Lower leg skin (tissue), 4 donors: Measurements from ENCODE around the gene ZEB1. TPM values are rescaled to one million over a fixed set of nuclear protein-coding genes. Genes with fewer than 3 reads are reported as not detected.
"Not testable (repeated sequence)": the region's sequence is repeated elsewhere in the genome, so short reads cannot be mapped to it uniquely, and the experiment has no call there.

ENCODE experiments used
- DNase-seq, 2 donors: peaks; one replicate each; pipeline ENCODE4 v3.0.0-alpha.2; 2019; ENCODE audit warnings: low spot score in 2 of 2
- H3K4me3 ChIP-seq: fragments of 200-600 bp; sonication (generic); 2 replicates; pipeline ENCODE4 v1.5.1; 2017; ENCODE audit warnings: mild to moderate bottlenecking, low read depth; ENCODE audit not compliant: poor library complexity, severe bottlenecking
- POLR2A ChIP-seq, 2 donors: fragments of 450-650 bp; IDR thresholded peaks; one replicate each; pipeline ENCODE4 v1.6.1; 2016 to 2017; ENCODE audit warnings: antibody characterized with exemption in 2 of 2, mild to moderate bottlenecking in 1 of 2, moderate library complexity in 1 of 2
- WGBS, 2 donors: methylation state at CpG; one replicate each; pipeline ENCODE4 v1.1.5; 2018; 5-methylcytosine and 5-hydroxymethylcytosine counted together
- intact Hi-C: fragments of 100-400 bp; cut with DNase I; formaldehyde crosslinking; loops from one replicate; pipeline ENCODE4 v1.15.0; 2023; ENCODE audit warnings: low total_unique reads
- total RNA-seq, 4 donors: library from RNA; depleted of rRNA; stranded (reverse); fragments of >200 nt; gene quantifications; one replicate each; pipeline ENCODE4 v1.1.0, GENCODE V29; 2016
- TF ChIP-seq, protein P1 (sequence below), 3 donors: fragments of 450-650 bp; IDR thresholded peaks; one replicate each; pipeline ENCODE4 v1.5.1; 2016; ENCODE audit warnings: antibody characterized with exemption in 3 of 3, mild to moderate bottlenecking in 3 of 3, moderate library complexity in 2 of 3

Gene ZEB1
- total RNA-seq, 4 donors from 2014 or later, result 7.1 to 28.7 (median 10.6) TPM

DNA sequence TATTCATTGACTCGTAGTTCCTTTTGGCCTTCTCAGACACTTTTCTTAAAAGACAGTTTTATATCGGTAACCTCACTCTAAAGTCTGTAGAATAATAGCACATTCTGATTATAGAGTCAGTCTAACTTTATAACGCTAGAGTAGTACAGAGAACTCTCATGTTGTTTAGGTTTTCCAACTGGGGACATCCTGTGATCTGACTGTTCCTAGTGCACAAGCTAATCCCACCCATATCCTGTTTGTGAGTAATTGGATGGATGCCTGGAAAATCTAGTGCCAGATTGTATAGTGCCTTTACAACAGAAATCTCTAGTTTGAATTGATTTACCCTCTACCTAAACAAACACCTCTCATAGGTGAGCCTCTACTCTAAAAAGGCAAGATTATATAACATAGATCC lies 107.4 kb downstream of the ZEB1 start:
- no peak overlapping the region for H3K4me3 ChIP-seq
- intact Hi-C loops, result no loop called here
- WGBS, 2 donors, result 74 to 77% methylated on average over 3 of the region's 3 CpGs
- no peak for DNase-seq
- TF ChIP-seq POLR2A (IDR thresholded peaks at IDR 0.05), result no peak
- TF ChIP-seq, protein P1, sequence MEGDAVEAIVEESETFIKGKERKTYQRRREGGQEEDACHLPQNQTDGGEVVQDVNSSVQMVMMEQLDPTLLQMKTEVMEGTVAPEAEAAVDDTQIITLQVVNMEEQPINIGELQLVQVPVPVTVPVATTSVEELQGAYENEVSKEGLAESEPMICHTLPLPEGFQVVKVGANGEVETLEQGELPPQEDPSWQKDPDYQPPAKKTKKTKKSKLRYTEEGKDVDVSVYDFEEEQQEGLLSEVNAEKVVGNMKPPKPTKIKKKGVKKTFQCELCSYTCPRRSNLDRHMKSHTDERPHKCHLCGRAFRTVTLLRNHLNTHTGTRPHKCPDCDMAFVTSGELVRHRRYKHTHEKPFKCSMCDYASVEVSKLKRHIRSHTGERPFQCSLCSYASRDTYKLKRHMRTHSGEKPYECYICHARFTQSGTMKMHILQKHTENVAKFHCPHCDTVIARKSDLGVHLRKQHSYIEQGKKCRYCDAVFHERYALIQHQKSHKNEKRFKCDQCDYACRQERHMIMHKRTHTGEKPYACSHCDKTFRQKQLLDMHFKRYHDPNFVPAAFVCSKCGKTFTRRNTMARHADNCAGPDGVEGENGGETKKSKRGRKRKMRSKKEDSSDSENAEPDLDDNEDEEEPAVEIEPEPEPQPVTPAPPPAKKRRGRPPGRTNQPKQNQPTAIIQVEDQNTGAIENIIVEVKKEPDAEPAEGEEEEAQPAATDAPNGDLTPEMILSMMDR (IDR thresholded peaks at IDR 0.05), result no peak

DNA sequence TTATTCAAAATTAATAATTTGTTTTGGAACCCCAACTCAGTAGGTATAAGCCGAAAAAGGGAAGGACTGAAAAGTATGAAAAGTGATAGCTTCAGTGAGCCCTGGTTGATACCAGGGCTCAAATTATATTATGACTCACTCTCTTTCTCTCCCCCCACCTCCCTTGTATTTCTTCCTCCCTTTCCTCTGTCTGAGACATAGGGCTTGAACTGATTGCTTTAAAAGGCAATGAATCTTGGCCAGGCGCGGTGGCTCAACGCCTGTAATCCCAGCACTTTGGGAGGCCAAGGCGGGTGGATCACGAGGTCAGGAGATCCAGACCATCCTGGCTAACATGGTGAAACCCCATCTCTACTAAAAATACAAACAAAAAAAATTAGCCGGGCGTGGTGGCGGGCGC lies 108.3 kb downstream of the ZEB1 start:
- DNase-seq, intact Hi-C loops, H3K4me3 ChIP-seq: not testable (repeated sequence)
- WGBS, 2 donors, result 93 to 97% methylated on average over 10 of the region's 10 CpGs

DNA sequence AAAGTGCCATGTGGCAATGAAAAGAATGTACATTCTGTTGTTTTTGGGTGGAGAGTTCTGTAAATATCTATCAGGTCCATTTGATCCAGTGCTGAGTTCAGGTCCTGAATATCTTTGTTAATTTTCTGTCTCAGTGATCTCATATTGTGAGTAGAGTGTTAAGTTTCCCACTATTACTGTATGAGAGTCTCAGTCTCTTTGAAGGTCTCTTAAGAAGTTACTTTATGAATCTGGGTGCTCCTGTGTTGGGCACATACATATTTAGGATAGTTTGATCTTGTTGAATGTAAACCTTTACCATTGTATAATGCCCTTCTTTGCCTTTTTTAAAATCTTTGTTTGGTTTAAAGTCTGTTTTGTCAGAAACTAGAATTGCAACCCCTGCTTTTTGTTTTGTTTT lies 109.5 kb downstream of the ZEB1 start:
- intact Hi-C loops, DNase-seq, H3K4me3 ChIP-seq: not testable (repeated sequence)

DNA sequence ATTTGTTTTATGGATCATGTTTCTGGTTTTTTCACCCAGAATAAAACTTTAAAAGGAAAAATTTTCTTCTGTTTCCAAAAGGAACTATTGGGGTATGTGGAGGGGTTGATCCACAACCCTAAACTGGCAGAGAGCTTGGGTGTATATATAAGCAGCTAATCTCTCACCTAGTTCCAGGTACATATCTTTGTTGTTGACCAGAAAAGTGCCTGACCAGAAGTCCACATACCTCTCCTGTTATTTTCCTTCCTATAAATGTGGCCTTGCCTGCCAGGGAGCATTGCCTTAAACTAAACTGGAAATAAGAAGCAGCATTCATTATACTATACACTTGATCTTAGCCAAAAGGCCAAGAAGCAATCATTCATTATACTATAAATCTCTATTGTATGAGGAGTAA lies 112.0 kb downstream of the ZEB1 start:
- no peak overlapping the region for H3K4me3 ChIP-seq
- TF ChIP-seq POLR2A (IDR thresholded peaks at IDR 0.05), result no peak
- TF ChIP-seq, protein P1 (IDR thresholded peaks at IDR 0.05), result no peak
- DNase-seq, result no peak
- intact Hi-C loops, result no loop called here

DNA sequence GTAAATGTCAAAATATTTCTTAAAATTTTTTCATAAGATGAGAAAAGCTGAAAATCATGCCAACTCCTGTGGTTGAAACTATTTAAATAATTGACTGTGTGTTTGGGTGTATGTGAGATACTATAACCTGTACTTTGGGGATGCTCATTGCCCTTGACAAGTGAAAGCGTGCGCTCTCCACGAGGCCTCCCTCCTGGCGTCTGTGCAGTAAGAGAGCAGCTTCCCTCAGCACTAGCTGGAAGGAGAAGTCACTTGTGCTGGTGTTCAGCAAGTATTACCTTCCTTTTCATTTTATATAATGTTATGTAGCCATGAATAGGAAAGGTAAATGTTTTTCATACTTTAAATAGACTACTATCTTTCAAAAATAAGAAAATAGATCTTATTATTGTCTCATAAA lies 118.9 kb downstream of the ZEB1 start:
- TF ChIP-seq, protein P1 (IDR thresholded peaks at IDR 0.05), result no peak
- TF ChIP-seq POLR2A (IDR thresholded peaks at IDR 0.05), result no peak
- DNase-seq, result no peak
- WGBS, 2 donors, result 84 to 91% methylated on average over 4 of the region's 4 CpGs
- intact Hi-C loops, result no loop called here
- no peak overlapping the region for H3K4me3 ChIP-seq

DNA sequence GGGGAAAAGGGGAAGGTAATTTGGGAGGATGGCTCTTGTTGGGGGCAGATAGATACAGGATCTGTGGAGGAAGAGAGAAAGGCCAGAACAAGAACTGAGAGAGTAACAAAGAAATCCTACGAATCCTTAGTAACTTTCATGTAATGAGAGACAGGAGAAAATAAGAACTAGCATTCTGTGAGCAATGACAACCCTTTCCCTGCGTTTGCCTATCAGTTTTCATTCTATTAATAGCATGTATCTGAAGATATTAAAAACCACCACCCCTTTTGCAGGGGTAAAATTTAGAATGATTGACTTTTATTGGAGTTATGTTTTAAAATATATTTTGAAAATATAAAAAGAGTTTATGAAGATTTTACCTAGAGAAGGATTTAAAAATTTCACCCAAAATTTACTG lies 132.8 kb downstream of the ZEB1 start:
- TF ChIP-seq POLR2A (IDR thresholded peaks at IDR 0.05), result no peak
- TF ChIP-seq, protein P1 (IDR thresholded peaks at IDR 0.05), result no peak
- 70 to 90% methylated on average over 2 of the region's 2 CpGs for WGBS, 2 donors
- H3K4me3 ChIP-seq, result no peak overlapping the region
- intact Hi-C loops, result no loop called here
- DNase-seq, result no peak

DNA sequence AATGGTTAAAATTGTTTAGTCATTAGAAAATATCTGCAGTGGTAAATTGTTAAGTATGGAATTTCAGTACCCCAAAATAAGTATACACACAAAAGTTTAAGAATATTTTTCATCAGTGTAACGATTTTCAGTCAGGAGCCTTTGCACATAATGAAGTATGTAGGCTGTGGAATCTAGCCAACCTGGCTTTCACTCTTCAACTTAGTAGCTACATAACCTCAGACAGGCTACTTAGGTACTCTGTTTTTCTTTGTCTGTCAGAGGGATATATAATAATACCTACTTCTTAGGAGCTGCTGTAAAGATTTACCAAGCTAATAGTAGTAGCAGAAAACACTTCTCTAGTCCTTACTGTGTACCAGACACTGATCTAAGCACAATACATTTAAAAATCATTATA lies 137.5 kb downstream of the ZEB1 start:
- 66 to 69% methylated on average over 1 of the region's 1 CpG for WGBS, 2 donors
- H3K4me3 ChIP-seq, result no peak overlapping the region
- intact Hi-C loops, result no loop called here
- no peak for DNase-seq
- TF ChIP-seq, protein P1 (IDR thresholded peaks at IDR 0.05), result no peak
- TF ChIP-seq POLR2A (IDR thresholded peaks at IDR 0.05), result no peak
